Astrocyte (in vitro differentiated cells and primary cell): Measurements from ENCODE around the gene SLC25A25. TPM values are rescaled to one million over a fixed set of nuclear protein-coding genes. Genes with fewer than 3 reads are reported as not detected.

ENCODE experiments used
- DNase-seq: peaks from one replicate; pipeline ENCODE4 v3.0.0-alpha.2; 2010; ENCODE audit warnings: low read depth
- FAIRE-seq: peaks from 2 replicates; lab custom pipeline; 2011; peaks lifted over from hg19 to GRCh38; lab: Jason Lieb, UNC
- H2AFZ ChIP-seq: 2 replicates; pipeline ENCODE4 v1.6.0; 2012; ENCODE audit warnings: low read depth, low read length, inconsistent platforms
- H3K27ac ChIP-seq: 2 replicates; pipeline ENCODE4 v1.5.1; 2011; ENCODE audit warnings: low read depth, low read length, inconsistent platforms
- H3K27me3 ChIP-seq: 2 replicates; pipeline ENCODE4 v1.6.0; 2011; ENCODE audit warnings: low read length, inconsistent platforms; ENCODE audit not compliant: insufficient read depth
- H3K36me3 ChIP-seq: 2 replicates; pipeline ENCODE4 v1.5.1; 2011; ENCODE audit warnings: low read length, inconsistent platforms; ENCODE audit not compliant: insufficient read depth
- H3K4me1 ChIP-seq: 2 replicates; pipeline ENCODE4 v1.5.1; 2011; ENCODE audit warnings: low read length, inconsistent platforms; ENCODE audit not compliant: insufficient read depth
- H3K4me2 ChIP-seq: 2 replicates; pipeline ENCODE4 v1.6.0; 2012; ENCODE audit warnings: low read length, inconsistent platforms
- H3K4me3 ChIP-seq: 2 replicates; pipeline ENCODE4 v1.5.1; 2011; ENCODE audit warnings: low read depth, mild to moderate bottlenecking, low read length, inconsistent platforms; ENCODE audit not compliant: insufficient read depth
- H3K79me2 ChIP-seq: 2 replicates; pipeline ENCODE4 v1.6.0; 2012; ENCODE audit warnings: mild to moderate bottlenecking, low read length, inconsistent platforms; ENCODE audit not compliant: insufficient read depth
- H3K9ac ChIP-seq: 2 replicates; pipeline ENCODE4 v1.6.0; 2012; ENCODE audit warnings: mild to moderate bottlenecking, low read length, inconsistent platforms
- H3K9me3 ChIP-seq: 2 replicates; pipeline ENCODE4 v1.5.1; 2012; ENCODE audit warnings: low read depth, mild to moderate bottlenecking, low read length, inconsistent platforms; ENCODE audit not compliant: insufficient read depth
- H4K20me1 ChIP-seq: 2 replicates; pipeline ENCODE4 v1.6.0; 2012; ENCODE audit warnings: low read length, inconsistent platforms; ENCODE audit not compliant: insufficient read depth
- H3K27ac Mint-ChIP-seq: one replicate; pipeline ENCODE4 v1.8.0; 2021; ENCODE audit warnings: mild to moderate bottlenecking, mixed read lengths; ENCODE audit not compliant: unreplicated experiment
- H3K27me3 Mint-ChIP-seq: one replicate; pipeline ENCODE4 v1.8.0; 2021; ENCODE audit warnings: low read depth, mixed read lengths; ENCODE audit not compliant: unreplicated experiment
- H3K36me3 Mint-ChIP-seq: one replicate; pipeline ENCODE4 v1.8.0; 2021; ENCODE audit warnings: low read depth, mixed read lengths; ENCODE audit not compliant: unreplicated experiment
- H3K4me1 Mint-ChIP-seq: one replicate; pipeline ENCODE4 v1.8.0; 2021; ENCODE audit warnings: low read depth, mixed read lengths; ENCODE audit not compliant: unreplicated experiment
- H3K4me3 Mint-ChIP-seq: one replicate; pipeline ENCODE4 v1.8.0; 2021; ENCODE audit warnings: mild to moderate bottlenecking, moderate library complexity, mixed read lengths; ENCODE audit not compliant: unreplicated experiment
- H3K9me3 Mint-ChIP-seq: one replicate; pipeline ENCODE4 v1.8.0; 2021; ENCODE audit warnings: mild to moderate bottlenecking, mixed read lengths; ENCODE audit not compliant: unreplicated experiment
- EZH2 ChIP-seq: IDR thresholded peaks from 2 replicates; pipeline ENCODE4 v1.6.1; 2012; ENCODE audit warnings: mild to moderate bottlenecking, low read length, inconsistent platforms; ENCODE audit not compliant: insufficient read depth
- total RNA-seq: library from RNA; stranded (reverse); gene quantifications from 2 replicates; pipeline ENCODE4 v1.2.1, GENCODE V29; 2021
- TF ChIP-seq, protein P1 (sequence below): IDR thresholded peaks from 2 replicates; pipeline ENCODE4 v1.5.1; 2011; ENCODE audit warnings: low read depth, mild to moderate bottlenecking, inconsistent platforms, low read length, moderate library complexity; ENCODE audit not compliant: insufficient read depth

The SLC25A25 gene
- total RNA-seq, 1 donor from 2014 or later: 14.4 TPM

DNA sequence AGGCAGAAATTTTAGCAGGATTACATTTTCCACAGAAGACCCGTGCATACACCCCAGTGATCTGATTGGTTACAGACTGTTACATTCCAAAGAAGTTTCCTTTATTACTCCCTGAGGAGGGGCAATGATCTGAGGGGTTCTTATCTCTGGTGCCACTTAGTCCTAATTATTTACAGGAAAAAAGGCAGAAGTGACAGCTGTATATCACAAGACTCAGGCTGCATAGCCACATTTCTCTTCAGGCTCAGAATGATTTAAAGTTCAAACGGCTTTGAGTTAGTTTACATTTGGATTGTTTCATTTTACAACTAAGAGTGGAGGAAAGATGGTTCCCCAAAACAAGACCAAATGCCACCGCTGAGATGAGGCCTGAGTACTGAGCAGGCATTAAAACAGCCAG lies 18.2 kb upstream of the SLC25A25 start:
- Histone ChIP-seq H3K79me2 (no peaks in the 10 kb centered on the region), H3K4me2 (no peak overlapping the region), H3K9me3 (no peaks in the 10 kb centered on the region), H3K27ac (no peak overlapping the region), H3K36me3 (no peaks in the 10 kb centered on the region), H3K4me3 (no peak overlapping the region), H4K20me1 (no peaks in the 10 kb centered on the region), H3K9ac (no peak overlapping the region), H3K4me1 (no peaks in the 10 kb centered on the region), H3K27me3 (no peaks in the 10 kb centered on the region), H2AFZ (no peak overlapping the region)
- peaks cover 1% of the 10 kb centered on the region for H3K36me3 Mint-ChIP-seq
- FAIRE-seq (no peak), DNase-seq (no peak)
- TF ChIP-seq EZH2: no peak
- TF ChIP-seq, protein P1, sequence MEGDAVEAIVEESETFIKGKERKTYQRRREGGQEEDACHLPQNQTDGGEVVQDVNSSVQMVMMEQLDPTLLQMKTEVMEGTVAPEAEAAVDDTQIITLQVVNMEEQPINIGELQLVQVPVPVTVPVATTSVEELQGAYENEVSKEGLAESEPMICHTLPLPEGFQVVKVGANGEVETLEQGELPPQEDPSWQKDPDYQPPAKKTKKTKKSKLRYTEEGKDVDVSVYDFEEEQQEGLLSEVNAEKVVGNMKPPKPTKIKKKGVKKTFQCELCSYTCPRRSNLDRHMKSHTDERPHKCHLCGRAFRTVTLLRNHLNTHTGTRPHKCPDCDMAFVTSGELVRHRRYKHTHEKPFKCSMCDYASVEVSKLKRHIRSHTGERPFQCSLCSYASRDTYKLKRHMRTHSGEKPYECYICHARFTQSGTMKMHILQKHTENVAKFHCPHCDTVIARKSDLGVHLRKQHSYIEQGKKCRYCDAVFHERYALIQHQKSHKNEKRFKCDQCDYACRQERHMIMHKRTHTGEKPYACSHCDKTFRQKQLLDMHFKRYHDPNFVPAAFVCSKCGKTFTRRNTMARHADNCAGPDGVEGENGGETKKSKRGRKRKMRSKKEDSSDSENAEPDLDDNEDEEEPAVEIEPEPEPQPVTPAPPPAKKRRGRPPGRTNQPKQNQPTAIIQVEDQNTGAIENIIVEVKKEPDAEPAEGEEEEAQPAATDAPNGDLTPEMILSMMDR: no peak
- no peak overlapping the region for H3K27ac Mint-ChIP-seq
- H3K4me3 Mint-ChIP-seq: no peak overlapping the region
- no peaks in the 10 kb centered on the region for H3K9me3 Mint-ChIP-seq
- H3K27me3 Mint-ChIP-seq: peaks cover 4% of the 10 kb centered on the region
- peaks cover 4% of the 10 kb centered on the region for H3K4me1 Mint-ChIP-seq

DNA sequence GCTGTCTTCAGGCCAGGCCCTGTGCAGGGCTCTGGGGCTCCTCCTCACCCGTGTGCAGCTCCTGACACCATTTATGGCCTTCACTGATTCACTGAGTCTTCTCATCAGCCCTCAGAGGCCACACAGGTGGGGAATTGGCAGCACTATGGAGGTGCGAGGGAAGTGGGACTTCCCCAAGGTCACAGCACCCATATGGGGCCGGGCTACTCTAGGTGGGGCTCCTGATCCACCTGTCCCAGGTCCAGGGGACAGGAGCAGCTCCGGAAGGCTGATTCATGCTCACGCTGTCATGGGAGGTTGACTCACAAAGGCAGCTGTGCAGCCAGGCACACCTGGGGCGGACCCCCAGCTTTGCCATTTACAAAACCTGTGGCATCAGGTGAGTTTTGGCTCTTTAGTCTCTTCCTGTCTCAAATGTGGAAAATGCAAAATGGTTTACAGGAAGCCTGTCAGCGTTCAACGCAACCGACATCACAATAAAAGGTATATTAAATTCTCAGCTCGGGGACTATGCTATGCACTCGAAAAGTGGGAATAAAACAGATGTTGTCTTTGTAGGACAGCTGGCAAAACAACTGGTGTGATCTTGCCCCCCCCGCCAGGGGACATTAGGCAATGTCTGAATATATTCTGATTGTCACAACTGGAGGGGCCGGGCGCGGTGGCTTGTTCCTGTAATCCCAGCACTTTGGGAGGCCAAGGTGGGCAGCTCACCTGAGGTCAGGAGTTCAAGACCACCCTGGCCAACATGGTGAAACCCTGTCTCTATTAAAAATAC lies 15.9 kb upstream of the SLC25A25 start:
- Mint-ChIP-seq H3K27ac (no peak overlapping the region), H3K36me3 (peaks cover 1% of the 10 kb centered on the region), H3K4me1 (peaks cover 4% of the 10 kb centered on the region), H3K27me3 (peaks cover 6% of the 10 kb centered on the region), H3K4me3 (no peak overlapping the region), H3K9me3 (no peaks in the 10 kb centered on the region)
- Histone ChIP-seq H3K4me2 (no peak overlapping the region), H2AFZ (no peak overlapping the region), H3K4me1 (no peaks in the 10 kb centered on the region), H3K36me3 (no peaks in the 10 kb centered on the region), H3K9ac (no peak overlapping the region), H3K9me3 (no peaks in the 10 kb centered on the region), H3K4me3 (no peak overlapping the region), H3K79me2 (no peaks in the 10 kb centered on the region), H4K20me1 (no peaks in the 10 kb centered on the region), H3K27me3 (no peaks in the 10 kb centered on the region), H3K27ac (no peak overlapping the region)
- FAIRE-seq: no peak
- TF ChIP-seq, protein P1: no peak
- TF ChIP-seq EZH2: no peak
- no peak for DNase-seq

DNA sequence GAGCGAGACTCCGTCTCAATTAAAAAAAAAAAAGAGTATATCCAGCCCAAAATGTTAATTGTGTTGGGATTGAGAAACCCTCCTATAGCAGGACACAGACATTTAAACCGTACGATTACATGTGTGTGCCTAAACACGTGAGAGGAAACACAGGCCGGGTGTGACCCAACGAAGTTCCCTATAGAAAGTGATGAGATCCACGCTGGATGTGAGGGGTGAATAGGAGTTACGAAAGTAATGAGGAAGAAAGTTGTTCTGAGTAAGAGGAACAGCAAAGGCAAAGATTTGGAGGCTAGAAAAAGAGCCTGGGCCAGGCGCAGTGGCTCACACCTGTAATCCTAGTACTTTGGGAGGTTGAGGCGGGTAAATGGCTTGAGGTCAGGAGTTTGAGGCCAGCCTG lies 14.5 kb upstream of the SLC25A25 start:
- H3K27ac ChIP-seq: no peak overlapping the region
- no peaks in the 10 kb centered on the region for H3K9me3 Mint-ChIP-seq
- no peak for DNase-seq
- no peaks in the 10 kb centered on the region for H3K79me2 ChIP-seq
- H3K4me1 Mint-ChIP-seq: peaks cover 4% of the 10 kb centered on the region
- H3K4me2 ChIP-seq: no peak overlapping the region
- H3K4me3 ChIP-seq: no peak overlapping the region
- no peak overlapping the region for H3K9ac ChIP-seq
- FAIRE-seq: no peak
- H3K9me3 ChIP-seq: no peaks in the 10 kb centered on the region
- H3K36me3 ChIP-seq: no peaks in the 10 kb centered on the region
- H3K4me3 Mint-ChIP-seq: no peak overlapping the region
- no peaks in the 10 kb centered on the region for H3K27me3 ChIP-seq
- no peak for TF ChIP-seq EZH2
- TF ChIP-seq, protein P1: no peak
- peaks cover 6% of the 10 kb centered on the region for H3K27me3 Mint-ChIP-seq
- no peaks in the 10 kb centered on the region for H4K20me1 ChIP-seq
- H3K27ac Mint-ChIP-seq: no peak overlapping the region
- H3K4me1 ChIP-seq: no peaks in the 10 kb centered on the region
- no peak overlapping the region for H2AFZ ChIP-seq
- peaks cover 1% of the 10 kb centered on the region for H3K36me3 Mint-ChIP-seq
